IMR-90 (cell line): Measurements from ENCODE around the gene NOL9. TPM values are rescaled to one million over a fixed set of nuclear protein-coding genes. Genes with fewer than 3 reads are reported as not detected.
A peak's percentile ranks its signal among the peaks of the same experiment; 100 is the strongest.

Experiments
- ATAC-seq: fragments of 200-7000 bp; cut with Tn5 transposase; 2 replicates; pipeline ENCODE4 v1.9.1; 2020; ENCODE audit warnings: low read depth, mild to moderate bottlenecking, moderate library complexity
- BruUV-seq: library from RNA; stranded (reverse); fragments of 400-500 nt; replicated peaks from 2 replicates; lab custom pipeline; 2021; lab: Mats Ljungman, UMichigan
- CTCF ChIA-PET: fragments of 300-600 bp; formaldehyde crosslinking; extraction: SDS; loops from one replicate; lab custom pipeline; 2021; ENCODE audit warnings: antibody characterized with exemption; lab: Yijun Ruan, JAX
- POLR2A ChIA-PET: fragments of 300-600 bp; sonication (Branson Sonifier 250); formaldehyde crosslinking; loops from one replicate; lab custom pipeline; 2022; ENCODE audit warnings: antibody characterized with exemption; ENCODE audit not compliant: unreplicated experiment; lab: Charles Lee
- DNase-seq: peaks from one replicate; pipeline ENCODE4 v3.0.0; 2013
- H2AFZ ChIP-seq: replicated peaks from 2 replicates; pipeline ENCODE3; 2013; ENCODE audit warnings: low read length, mild to moderate bottlenecking; ENCODE audit not compliant: poor library complexity
- H2AK5ac ChIP-seq: 2 replicates; pipeline ENCODE4 v1.6.1; 2013; ENCODE audit warnings: low read depth, low read length, inconsistent platforms
- H2AK9ac ChIP-seq: replicated peaks from 2 replicates; pipeline ENCODE3; 2013; ENCODE audit warnings: mild to moderate bottlenecking, low read depth, low read length, moderate library complexity; ENCODE audit not compliant: poor library complexity
- H2BK120ac ChIP-seq: 2 replicates; pipeline ENCODE4 v1.6.1; 2013; ENCODE audit warnings: low read depth, low read length, inconsistent platforms
- H2BK15ac ChIP-seq: 3 replicates; pipeline ENCODE4 v1.6.1; 2013; ENCODE audit warnings: low read depth, low read length, inconsistent platforms
- H2BK20ac ChIP-seq: 2 replicates; pipeline ENCODE4 v1.6.1; 2013; ENCODE audit warnings: low read depth, mild to moderate bottlenecking, inconsistent platforms, low read length, moderate library complexity
- H2BK5ac ChIP-seq: 2 replicates; pipeline ENCODE4 v1.6.1; 2013; ENCODE audit warnings: mild to moderate bottlenecking, low read depth, low read length, inconsistent platforms; ENCODE audit not compliant: poor library complexity, severe bottlenecking
- H3K14ac ChIP-seq: replicated peaks from 2 replicates; pipeline ENCODE4 v1.6.1; 2013; ENCODE audit warnings: low read depth, low read length, inconsistent platforms
- H3K18ac ChIP-seq: 2 replicates; pipeline ENCODE4 v1.6.1; 2013; ENCODE audit warnings: low read depth, low read length, control low read depth
- H3K23ac ChIP-seq: 2 replicates; pipeline ENCODE4 v1.6.1; 2013; ENCODE audit warnings: low read depth, low read length, inconsistent platforms
- H3K27ac ChIP-seq: 2 replicates; pipeline ENCODE4 v1.5.1; 2013; ENCODE audit warnings: mild to moderate bottlenecking, control low read depth, low read length; ENCODE audit not compliant: insufficient read depth
- H3K27me3 ChIP-seq: 2 replicates; pipeline ENCODE4 v1.6.1; 2013; ENCODE audit warnings: low read length; ENCODE audit not compliant: control insufficient read depth, insufficient read depth
- H3K36me3 ChIP-seq: 2 replicates; pipeline ENCODE4 v1.6.1; 2013; ENCODE audit warnings: low read length, mixed read lengths; ENCODE audit not compliant: control insufficient read depth, insufficient read depth
- H3K4ac ChIP-seq: 2 replicates; pipeline ENCODE4 v1.6.1; 2013; ENCODE audit warnings: low read depth, low read length, inconsistent platforms
- H3K4me1 ChIP-seq: 2 replicates; pipeline ENCODE4 v1.6.1; 2013; ENCODE audit warnings: low read length, mixed read lengths; ENCODE audit not compliant: control insufficient read depth, insufficient read depth
- H3K4me2 ChIP-seq: 2 replicates; pipeline ENCODE4 v1.6.1; 2013; ENCODE audit warnings: low read depth, mild to moderate bottlenecking, control low read depth, low read length, moderate library complexity
- H3K4me3 ChIP-seq: 2 replicates; pipeline ENCODE4 v1.5.1; 2013; ENCODE audit warnings: low read depth, mild to moderate bottlenecking, control low read depth, low read length, moderate library complexity; ENCODE audit not compliant: insufficient read depth
- H3K56ac ChIP-seq: 2 replicates; pipeline ENCODE4 v1.6.1; 2013; ENCODE audit warnings: low read length, inconsistent platforms; ENCODE audit not compliant: insufficient read depth; ENCODE audit errors: extremely low read depth
- H3K79me1 ChIP-seq, 2 experiments: 2 replicates each; pipeline ENCODE4 v1.6.1; 2013; ENCODE audit warnings: low read length in 2 of 2, inconsistent platforms in 1 of 2, low read depth in 1 of 2
- H3K9ac ChIP-seq: 2 replicates; pipeline ENCODE4 v1.6.1; 2013; ENCODE audit warnings: low read depth, low read length, control low read depth
- H3K9me1 ChIP-seq: 2 replicates; pipeline ENCODE4 v1.6.1; 2013; ENCODE audit warnings: low read length, inconsistent platforms; ENCODE audit not compliant: insufficient read depth
- H3K9me3 ChIP-seq: 2 replicates; pipeline ENCODE4 v1.6.1; 2013; ENCODE audit warnings: low read length; ENCODE audit not compliant: control insufficient read depth, insufficient read depth
- H4K20me1 ChIP-seq: 2 replicates; pipeline ENCODE4 v1.6.1; 2013; ENCODE audit warnings: low read length, inconsistent platforms; ENCODE audit not compliant: insufficient read depth
- H4K5ac ChIP-seq: 2 replicates; pipeline ENCODE4 v1.6.1; 2013; ENCODE audit warnings: mild to moderate bottlenecking, low read depth, low read length, control low read depth
- H4K8ac ChIP-seq, 2 experiments: 2 replicates each; pipeline ENCODE4 v1.6.1; 2013; ENCODE audit warnings: low read depth in 2 of 2, low read length in 2 of 2, control low read depth in 1 of 2, inconsistent platforms in 1 of 2
- H4K91ac ChIP-seq: 2 replicates; pipeline ENCODE4 v1.6.1; 2013; ENCODE audit warnings: low read depth, low read length, inconsistent platforms; ENCODE audit not compliant: insufficient read depth
- BHLHE40 ChIP-seq: fragments of 150-350 bp; IDR thresholded peaks from 2 replicates; pipeline ENCODE4 v1.6.1; 2016; ENCODE audit warnings: mild to moderate bottlenecking, low read depth, low read length
- CEBPB ChIP-seq: IDR thresholded peaks from 2 replicates; pipeline ENCODE4 v1.6.1; 2012; ENCODE audit warnings: low read depth, low read length, improper control_type of control experiment
- CHD1 ChIP-seq: IDR thresholded peaks from 2 replicates; pipeline ENCODE4 v1.6.1; 2012; ENCODE audit warnings: low read depth, low read length, improper control_type of control experiment
- CTCF ChIP-seq: conservative IDR thresholded peaks from 2 replicates; pipeline ENCODE4 v1.5.1; 2012; ENCODE audit warnings: mild to moderate bottlenecking, low read depth, low read length, improper control_type of control experiment
- ELK1 ChIP-seq: fragments of 150-350 bp; IDR thresholded peaks from 2 replicates; pipeline ENCODE4 v1.6.1; 2016; ENCODE audit warnings: low read depth, mild to moderate bottlenecking, low read length, moderate library complexity, borderline replicate concordance
- FOS ChIP-seq: fragments of 150-350 bp; IDR thresholded peaks from 2 replicates; pipeline ENCODE4 v1.6.1; 2016; ENCODE audit warnings: low read depth, low read length
- MAFK ChIP-seq: IDR thresholded peaks from 2 replicates; pipeline ENCODE4 v1.6.1; 2012; ENCODE audit warnings: low read depth, low read length, improper control_type of control experiment
- MAZ ChIP-seq: IDR thresholded peaks from 2 replicates; pipeline ENCODE4 v1.6.1; 2012; ENCODE audit warnings: low read depth, mild to moderate bottlenecking, low read length, improper control_type of control experiment, moderate library complexity, borderline replicate concordance
- MXI1 ChIP-seq: IDR thresholded peaks from 2 replicates; pipeline ENCODE4 v1.6.1; 2012; ENCODE audit warnings: low read depth, mild to moderate bottlenecking, low read length, moderate library complexity, borderline replicate concordance
- NFE2L2 ChIP-seq: fragments of 150-350 bp; IDR thresholded peaks from 2 replicates; pipeline ENCODE4 v1.6.1; 2016; ENCODE audit warnings: low read depth, mild to moderate bottlenecking, low read length
- POLR2A ChIP-seq: IDR thresholded peaks from 2 replicates; pipeline ENCODE4 v1.6.1; 2012; ENCODE audit warnings: mild to moderate bottlenecking, low read depth, low read length
- RAD21 ChIP-seq: IDR thresholded peaks from 2 replicates; pipeline ENCODE4 v1.6.1; 2012; ENCODE audit warnings: low read length, improper control_type of control experiment
- RCOR1 ChIP-seq: IDR thresholded peaks from 2 replicates; pipeline ENCODE4 v1.6.1; 2012; ENCODE audit warnings: mild to moderate bottlenecking, low read length, improper control_type of control experiment; ENCODE audit not compliant: insufficient replicate concordance
- RFX5 ChIP-seq: IDR thresholded peaks from 2 replicates; pipeline ENCODE4 v1.8.0; 2012; ENCODE audit warnings: low read depth, mild to moderate bottlenecking, low read length, moderate library complexity
- SMC3 ChIP-seq: fragments of 150-350 bp; IDR thresholded peaks from 2 replicates; pipeline ENCODE4 v1.6.1; 2016; ENCODE audit warnings: low read depth, mild to moderate bottlenecking, antibody characterized with exemption, low read length, moderate library complexity
- USF2 ChIP-seq: fragments of 150-350 bp; IDR thresholded peaks from 2 replicates; pipeline ENCODE4 v1.6.1; 2017; ENCODE audit warnings: mild to moderate bottlenecking, antibody characterized with exemption, low read length, low read depth
- WGBS, 2 experiments: methylation state at CpG; one replicate each; pipeline versions ENCODE4 v1.1.5 to v1.1.7; 2013; ENCODE audit warnings: missing lambda C conversion rate in 2 of 2; ENCODE audit not compliant: insufficient read length in 1 of 2; ENCODE audit errors: extremely low coverage in 2 of 2; 5-methylcytosine and 5-hydroxymethylcytosine counted together
- dilution Hi-C: fragments of 300-500 bp; cut with HindIII; formaldehyde crosslinking; loops from one replicate; pipeline ENCODE4 v1.14.3; 2018; ENCODE audit warnings: low sequenced_read_pairs; ENCODE audit not compliant: unreplicated experiment
- in situ Hi-C: fragments of 300-500 bp; cut with MboI; formaldehyde crosslinking; loops from 3 replicates; pipeline ENCODE4 v1.14.3; 2019; ENCODE audit warnings: low sequenced_read_pairs, inconsistent platforms, mixed read lengths
- intact Hi-C: fragments of 100-400 bp; cut with micrococcal nuclease; formaldehyde crosslinking; loops from 2 replicates; pipeline ENCODE4 v1.10.0; 2022
- polyA plus RNA-seq, 3 experiments: library from polyadenylated mRNA; depleted of rRNA; stranded (reverse); fragments of >200 nt; gene quantifications; 2 replicates each; pipeline ENCODE4 v1.2.3, GENCODE V29; 2012; ENCODE audit warnings: low replicate concordance in 1 of 3
- total RNA-seq: library from RNA; depleted of rRNA; stranded (reverse); fragments of >200 nt; gene quantifications from 2 replicates; pipeline ENCODE4 v1.2.3, GENCODE V29; 2012

Gene NOL9
- total and polyA plus RNA-seq, 2 of the 4 experiments (the other 2 are of a cell fraction) = 13.0 to 19.2 TPM

GRCh38 chr1:6474815-6475282, 79.5 kb downstream of the NOL9 start:
- CTCF ChIA-PET = no interaction called here
- no peak overlapping the region for H3K14ac ChIP-seq
- no peak overlapping the region for H4K91ac ChIP-seq
- H2AFZ ChIP-seq = peak overlapping the region; percentile 43
- no peaks in the 10 kb centered on the region for H3K9me1 ChIP-seq
- intact Hi-C loops = no loop called here
- H4K8ac ChIP-seq = no peak overlapping the region
- H4K5ac ChIP-seq = no peak overlapping the region
- H3K4me1 ChIP-seq = no peaks in the 10 kb centered on the region
- H3K4ac ChIP-seq = no peak overlapping the region
- H4K20me1 ChIP-seq = peaks cover 7% of the 10 kb centered on the region
- no peaks in the 10 kb centered on the region for H3K9me3 ChIP-seq
- H3K36me3 ChIP-seq = peaks cover 29% of the 10 kb centered on the region
- in situ Hi-C loops = no loop called here
- H3K27me3 ChIP-seq = no peaks in the 10 kb centered on the region
- no peak overlapping the region for H2BK15ac ChIP-seq
- H3K27ac ChIP-seq = no peak overlapping the region
- H3K79me1 ChIP-seq = no peaks in the 10 kb centered on the region; a peak in 1 of 4 replicates
- no peak overlapping the region for H2BK5ac ChIP-seq
- no peak overlapping the region for H3K18ac ChIP-seq
- H3K23ac ChIP-seq = no peak overlapping the region
- TF ChIP-seq CHD1 (no peak), CEBPB (no peak), RCOR1 (no peak), FOS (no peak), RAD21 (no peak), POLR2A (no peak), MAFK (no peak), MXI1 (no peak), CTCF (no peak), USF2 (no peak), NFE2L2 (no peak), RFX5 (no peak), BHLHE40 (no peak), SMC3 (no peak), ELK1 (no peak), MAZ (no peak)
- no TSS peak for BruUV-seq
- no peak overlapping the region for H3K4me2 ChIP-seq
- WGBS, 2 experiments = 76% methylated on average over 7 of the region's 13 CpGs; no CpG with 5 or more reads in 1 of the 2 experiments
- no peak overlapping the region for H2BK20ac ChIP-seq
- no peak for DNase-seq
- POLR2A ChIA-PET = no interaction called here
- no peak overlapping the region for H2BK120ac ChIP-seq
- dilution Hi-C loops = no loop called here
- no peak overlapping the region for H3K9ac ChIP-seq
- H2AK5ac ChIP-seq = no peak overlapping the region
- no peak for ATAC-seq
- no peak overlapping the region for H3K56ac ChIP-seq
- no peak overlapping the region for H2AK9ac ChIP-seq
- no peak overlapping the region for H3K4me3 ChIP-seq
